ENCODE measurements around the gene KCNK3. TPM values are rescaled to one million over a fixed set of nuclear protein-coding genes. Genes with fewer than 3 reads are reported as not detected.

Gene KCNK3
- total and polyA plus RNA-seq, 2 of the 13 experiments (the other 11 are each of a cell fraction or from before 2014, with no cell fraction given): not detected

- intact Hi-C loops (cut with micrococcal nuclease; ENCODE audit: unreplicated experiment) (no loop called here), in situ Hi-C loops (cut with HindIII; ENCODE audit: extremely low pct_ligation_motif_present, low pct_unique_long_range_greater_than_20kb) (loop anchor here (5.0 kb wide), 1 partner anchor 128 kb away; no protein-coding TSS in a partner anchor)
- Histone ChIP-seq H3K79me2 (ENCODE audit: insufficient read depth, low read length) (no peaks in the 10 kb centered on the region), H3K4me2 (ENCODE audit: low read depth, low read length) (no peak overlapping the region), H3K4me3 (replicated peaks in 1 of 3; ENCODE audit: insufficient read depth in 1 of 3, low read depth in 2 of 3, low read length in 3 of 3) (no peak overlapping the region), H2AFZ (ENCODE audit: low read length) (no peak overlapping the region), H3K27me3 (ENCODE audit: control insufficient read depth in 1 of 2, insufficient read depth in 2 of 2, low read length in 2 of 2) (peaks cover 12 to 49% of the 10 kb centered on the region in 2 experiments; a peak in 4 of 5 replicates), H3K4me1 (ENCODE audit: insufficient read depth, low read length) (peaks cover 29% of the 10 kb centered on the region), H4K20me1 (ENCODE audit: insufficient read depth, low read length) (no peaks in the 10 kb centered on the region), H3K27ac (ENCODE audit: extremely low read length, insufficient read depth, low read length) (no peak overlapping the region), H3K9me3 (ENCODE audit: low read length) (no peaks in the 10 kb centered on the region), H3K9ac (ENCODE audit: insufficient read depth, low read depth, low read length) (no peak overlapping the region), H3K36me3 (replicated peaks in 1 of 2; ENCODE audit: control insufficient read depth in 1 of 2, insufficient read depth in 2 of 2, low read length in 2 of 2) (no peaks in the 10 kb centered on the region)
- CTCF ChIA-PET (ENCODE audit: low intra/inter-chr PET ratio, low total read pairs): no interaction called here
- DNase-seq (ENCODE audit: low spot score) (no peak), FAIRE-seq (no peak), ATAC-seq (no peak)
- POLR2A ChIA-PET: no interaction called here
- BruUV-seq (replicated peaks): no TSS peak
- TF ChIP-seq FOXJ3 (CRISPR knock-in tag; IDR thresholded peaks at IDR 0.05; ENCODE audit: borderline replicate concordance) (no peak), CEBPG (CRISPR knock-in tag; IDR thresholded peaks at IDR 0.05) (no peak), MIXL1 (CRISPR knock-in tag; IDR thresholded peaks at IDR 0.05) (no peak), ZNF12 (CRISPR knock-in tag; IDR thresholded peaks at IDR 0.05) (no peak), ZFP90 (CRISPR knock-in tag; IDR thresholded peaks at IDR 0.05; ENCODE audit: borderline replicate concordance) (no peak), SAP130 (CRISPR knock-in tag; IDR thresholded peaks at IDR 0.05; ENCODE audit: low read depth) (no peak), NFIB (CRISPR knock-in tag; IDR thresholded peaks at IDR 0.05; ENCODE audit: borderline replicate concordance) (no peak), ZNF292 (CRISPR knock-in tag; IDR thresholded peaks at IDR 0.05; ENCODE audit: borderline replicate concordance, low read depth) (no peak), ZNF615 (CRISPR knock-in tag; IDR thresholded peaks at IDR 0.05; ENCODE audit: borderline replicate concordance) (no peak), EP300 (IDR thresholded peaks at IDR 0.05; ENCODE audit: low read depth in 2 of 2, low read length in 2 of 2) (no peak), EP300 (CRISPR knock-in tag; IDR thresholded peaks at IDR 0.05; ENCODE audit: borderline replicate concordance) (no peak)
- TF ChIP-seq, protein P1, sequence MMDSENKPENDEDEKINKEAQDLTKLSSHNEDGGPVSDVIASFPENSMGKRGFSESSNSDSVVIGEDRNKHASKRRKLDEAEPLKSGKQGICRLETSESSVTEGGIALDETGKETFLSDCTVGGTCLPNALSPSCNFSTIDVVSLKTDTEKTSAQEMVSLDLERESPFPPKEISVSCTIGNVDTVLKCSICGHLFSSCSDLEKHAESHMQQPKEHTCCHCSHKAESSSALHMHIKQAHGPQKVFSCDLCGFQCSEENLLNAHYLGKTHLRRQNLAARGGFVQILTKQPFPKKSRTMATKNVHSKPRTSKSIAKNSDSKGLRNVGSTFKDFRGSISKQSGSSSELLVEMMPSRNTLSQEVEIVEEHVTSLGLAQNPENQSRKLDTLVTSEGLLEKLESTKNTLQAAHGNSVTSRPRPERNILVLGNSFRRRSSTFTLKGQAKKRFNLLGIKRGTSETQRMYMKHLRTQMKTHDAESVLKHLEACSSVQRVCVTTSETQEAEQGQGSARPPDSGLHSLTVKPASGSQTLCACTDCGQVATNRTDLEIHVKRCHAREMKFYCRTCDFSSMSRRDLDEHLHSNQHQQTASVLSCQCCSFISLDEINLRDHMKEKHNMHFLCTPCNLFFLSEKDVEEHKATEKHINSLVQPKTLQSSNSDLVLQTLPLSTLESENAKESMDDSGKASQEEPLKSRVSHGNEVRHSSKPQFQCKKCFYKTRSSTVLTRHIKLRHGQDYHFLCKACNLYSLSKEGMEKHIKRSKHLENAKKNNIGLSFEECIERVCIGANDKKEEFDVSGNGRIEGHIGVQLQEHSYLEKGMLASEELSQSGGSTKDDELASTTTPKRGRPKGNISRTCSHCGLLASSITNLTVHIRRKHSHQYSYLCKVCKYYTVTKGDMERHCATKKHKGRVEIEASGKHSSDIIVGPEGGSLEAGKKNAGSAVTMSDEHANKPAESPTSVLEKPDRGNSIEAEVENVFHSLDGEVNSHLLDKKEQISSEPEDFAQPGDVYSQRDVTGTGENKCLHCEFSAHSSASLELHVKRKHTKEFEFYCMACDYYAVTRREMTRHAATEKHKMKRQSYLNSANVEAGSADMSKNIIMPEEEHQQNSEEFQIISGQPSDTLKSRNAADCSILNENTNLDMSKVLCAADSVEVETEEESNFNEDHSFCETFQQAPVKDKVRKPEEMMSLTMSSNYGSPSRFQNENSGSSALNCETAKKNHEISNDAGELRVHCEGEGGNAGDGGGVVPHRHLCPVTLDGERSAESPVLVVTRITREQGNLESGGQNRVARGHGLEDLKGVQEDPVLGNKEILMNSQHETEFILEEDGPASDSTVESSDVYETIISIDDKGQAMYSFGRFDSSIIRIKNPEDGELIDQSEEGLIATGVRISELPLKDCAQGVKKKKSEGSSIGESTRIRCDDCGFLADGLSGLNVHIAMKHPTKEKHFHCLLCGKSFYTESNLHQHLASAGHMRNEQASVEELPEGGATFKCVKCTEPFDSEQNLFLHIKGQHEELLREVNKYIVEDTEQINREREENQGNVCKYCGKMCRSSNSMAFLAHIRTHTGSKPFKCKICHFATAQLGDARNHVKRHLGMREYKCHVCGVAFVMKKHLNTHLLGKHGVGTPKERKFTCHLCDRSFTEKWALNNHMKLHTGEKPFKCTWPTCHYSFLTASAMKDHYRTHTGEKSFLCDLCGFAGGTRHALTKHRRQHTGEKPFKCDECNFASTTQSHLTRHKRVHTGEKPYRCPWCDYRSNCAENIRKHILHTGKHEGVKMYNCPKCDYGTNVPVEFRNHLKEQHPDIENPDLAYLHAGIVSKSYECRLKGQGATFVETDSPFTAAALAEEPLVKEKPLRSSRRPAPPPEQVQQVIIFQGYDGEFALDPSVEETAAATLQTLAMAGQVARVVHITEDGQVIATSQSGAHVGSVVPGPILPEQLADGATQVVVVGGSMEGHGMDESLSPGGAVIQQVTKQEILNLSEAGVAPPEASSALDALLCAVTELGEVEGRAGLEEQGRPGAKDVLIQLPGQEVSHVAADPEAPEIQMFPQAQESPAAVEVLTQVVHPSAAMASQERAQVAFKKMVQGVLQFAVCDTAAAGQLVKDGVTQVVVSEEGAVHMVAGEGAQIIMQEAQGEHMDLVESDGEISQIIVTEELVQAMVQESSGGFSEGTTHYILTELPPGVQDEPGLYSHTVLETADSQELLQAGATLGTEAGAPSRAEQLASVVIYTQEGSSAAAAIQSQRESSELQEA (CRISPR knock-in tag; IDR thresholded peaks at IDR 0.05; ENCODE audit: not compliant biosample characterization): no peak
- TF ChIP-seq, protein P2, sequence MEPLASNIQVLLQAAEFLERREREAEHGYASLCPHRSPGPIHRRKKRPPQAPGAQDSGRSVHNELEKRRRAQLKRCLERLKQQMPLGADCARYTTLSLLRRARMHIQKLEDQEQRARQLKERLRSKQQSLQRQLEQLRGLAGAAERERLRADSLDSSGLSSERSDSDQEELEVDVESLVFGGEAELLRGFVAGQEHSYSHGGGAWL (CRISPR knock-in tag; IDR thresholded peaks at IDR 0.05): no peak
- 54% methylated on average over 6 of the region's 6 CpGs for WGBS (ENCODE audit: low lambda C conversion rate)
These were observed 47.8 kb downstream of the KCNK3 start for GRCh38 chr2:26740346-26740745.

Measured in HepG2 (cell line).